GM10847 (cell line): ENCODE data around the gene TSPYL6.

Experiments
- POLR2A ChIP-seq: IDR thresholded peaks from 2 replicates; pipeline ENCODE4 v1.6.1; 2011; ENCODE audit not compliant: insufficient read length; ENCODE audit errors: extremely low read depth

Gene TSPYL6

GRCh38 chr2:54227798-54228197 is 28.2 kb downstream of the TSPYL6 start:
- no peak for TF ChIP-seq POLR2A

GRCh38 chr2:54226260-54226659 is 29.8 kb downstream of the TSPYL6 start:
- TF ChIP-seq POLR2A: no peak

GRCh38 chr2:54224997-54225396 is 31.0 kb downstream of the TSPYL6 start:
- no peak for TF ChIP-seq POLR2A

- no peak for TF ChIP-seq POLR2A
Measured at GRCh38 chr2:54213082-54213481, 42.9 kb downstream of the TSPYL6 start.

GRCh38 chr2:54212456-54212855 is 43.6 kb downstream of the TSPYL6 start:
- no peak for TF ChIP-seq POLR2A

GRCh38 chr2:54209379-54209778 is 46.6 kb downstream of the TSPYL6 start:
- TF ChIP-seq POLR2A: no peak

- no peak for TF ChIP-seq POLR2A
Measured at GRCh38 chr2:54208364-54209240, 47.4 kb downstream of the TSPYL6 start.

- TF ChIP-seq POLR2A: no peak
Measured at GRCh38 chr2:54207666-54208195, 48.3 kb downstream of the TSPYL6 start.

- TF ChIP-seq POLR2A: no peak
Measured at GRCh38 chr2:54206596-54206995, 49.4 kb downstream of the TSPYL6 start.

GRCh38 chr2:54204476-54204875 is 51.6 kb downstream of the TSPYL6 start:
- no peak for TF ChIP-seq POLR2A
